Endothelial cell (in vitro differentiated cells): ENCODE measurements around the gene MICAL3. TPM values are rescaled to one million over a fixed set of nuclear protein-coding genes. Genes with fewer than 3 reads are reported as not detected.

Experiments
- DNase-seq: peaks from one replicate; pipeline ENCODE4 v3.0.0; 2021; ENCODE audit warnings: low spot score
- H3K27ac Mint-ChIP-seq: one replicate; pipeline ENCODE4 v1.8.0; 2021; ENCODE audit warnings: mixed read lengths, inconsistent platforms; ENCODE audit not compliant: unreplicated experiment
- H3K27me3 Mint-ChIP-seq: one replicate; pipeline ENCODE4 v1.8.0; 2021; ENCODE audit warnings: mild to moderate bottlenecking, moderate library complexity, mixed read lengths, inconsistent platforms; ENCODE audit not compliant: unreplicated experiment
- H3K36me3 Mint-ChIP-seq: one replicate; pipeline ENCODE4 v1.8.0; 2021; ENCODE audit warnings: mild to moderate bottlenecking, low read depth, mixed read lengths, inconsistent platforms; ENCODE audit not compliant: unreplicated experiment
- H3K4me1 Mint-ChIP-seq: one replicate; pipeline ENCODE4 v1.8.0; 2021; ENCODE audit warnings: mild to moderate bottlenecking, mixed read lengths, inconsistent platforms; ENCODE audit not compliant: unreplicated experiment
- H3K4me3 Mint-ChIP-seq: one replicate; pipeline ENCODE4 v1.8.0; 2021; ENCODE audit warnings: mild to moderate bottlenecking, mixed read lengths, inconsistent platforms; ENCODE audit not compliant: unreplicated experiment
- H3K9me3 Mint-ChIP-seq: one replicate; pipeline ENCODE4 v1.8.0; 2021; ENCODE audit warnings: mixed read lengths, inconsistent platforms; ENCODE audit not compliant: unreplicated experiment
- CTCF ChIP-seq: fragments of 200-600 bp; sonication (generic); IDR thresholded peaks from one replicate; pipeline ENCODE4 v1.5.0; 2021; ENCODE audit warnings: antibody characterized with exemption; ENCODE audit not compliant: unreplicated experiment
- total RNA-seq: library from RNA; stranded (reverse); fragmentation: NEBNext Ultra II Directional; extraction: Animal tissue kit (Norgen Biotek cat#: 25700); gene quantifications from one replicate; pipeline ENCODE4 v1.2.1, GENCODE V29; 2021; ENCODE audit not compliant: unreplicated experiment

MICAL3 gene
- total RNA-seq, 1 donor from 2014 or later: 54.3 TPM

GRCh38 chr22:17970201-17970708, 54.1 kb downstream of the MICAL3 start:
- H3K36me3 Mint-ChIP-seq: peaks cover 6% of the 10 kb centered on the region
- H3K4me1 Mint-ChIP-seq: peaks cover 50% of the 10 kb centered on the region
- no peak for DNase-seq
- H3K4me3 Mint-ChIP-seq: no peak overlapping the region
- TF ChIP-seq CTCF: no peak
- H3K27me3 Mint-ChIP-seq: peaks cover 6% of the 10 kb centered on the region
- H3K9me3 Mint-ChIP-seq: no peaks in the 10 kb centered on the region
- no peak overlapping the region for H3K27ac Mint-ChIP-seq

- TF ChIP-seq CTCF: no peak
- DNase-seq: no peak
- H3K9me3 Mint-ChIP-seq: no peaks in the 10 kb centered on the region
- H3K4me3 Mint-ChIP-seq: no peak overlapping the region
- no peak overlapping the region for H3K27ac Mint-ChIP-seq
- H3K4me1 Mint-ChIP-seq: peaks cover 53% of the 10 kb centered on the region
- peaks cover 6% of the 10 kb centered on the region for H3K27me3 Mint-ChIP-seq
- H3K36me3 Mint-ChIP-seq: peaks cover 6% of the 10 kb centered on the region
Measured at GRCh38 chr22:17969701-17970113, 54.7 kb downstream of the MICAL3 start.

- DNase-seq: no peak
- Mint-ChIP-seq H3K4me3 (no peak overlapping the region), H3K27ac (no peak overlapping the region), H3K27me3 (peaks cover 6% of the 10 kb centered on the region), H3K9me3 (no peaks in the 10 kb centered on the region), H3K36me3 (peaks cover 6% of the 10 kb centered on the region), H3K4me1 (peaks cover 60% of the 10 kb centered on the region)
- TF ChIP-seq CTCF: no peak
Measured at GRCh38 chr22:17968126-17968525, 56.2 kb downstream of the MICAL3 start.

GRCh38 chr22:17966403-17966717, 58.0 kb downstream of the MICAL3 start:
- peaks cover 9% of the 10 kb centered on the region for H3K27me3 Mint-ChIP-seq
- H3K4me1 Mint-ChIP-seq: peaks cover 53% of the 10 kb centered on the region
- H3K27ac Mint-ChIP-seq: no peak overlapping the region
- H3K9me3 Mint-ChIP-seq: no peaks in the 10 kb centered on the region
- no peak overlapping the region for H3K4me3 Mint-ChIP-seq
- TF ChIP-seq CTCF: no peak
- H3K36me3 Mint-ChIP-seq: peaks cover 3% of the 10 kb centered on the region
- DNase-seq: no peak

GRCh38 chr22:17965538-17966402, 58.6 kb downstream of the MICAL3 start:
- Mint-ChIP-seq H3K27ac (no peak overlapping the region), H3K4me1 (peaks cover 52% of the 10 kb centered on the region), H3K4me3 (no peak overlapping the region), H3K27me3 (peaks cover 9% of the 10 kb centered on the region), H3K9me3 (no peaks in the 10 kb centered on the region), H3K36me3 (peaks cover 3% of the 10 kb centered on the region)
- no peak for TF ChIP-seq CTCF
- no peak for DNase-seq
